Common myeloid progenitor, CD34-positive (primary cell): ENCODE measurements around the gene PDE8A.

Experiments
- CTCF ChIA-PET: fragments of 350-600 bp; sonication (Branson Sonifier 250); formaldehyde crosslinking; loops from one replicate; lab custom pipeline; 2021; ENCODE audit warnings: antibody characterized with exemption; lab: Charles Lee
- POLR2A ChIA-PET: fragments of 350-600 bp; sonication (Branson Sonifier 250); formaldehyde crosslinking; loops from one replicate; lab custom pipeline; 2021; ENCODE audit warnings: antibody characterized with exemption; lab: Charles Lee
- DNase-seq, 3 donors: peaks; one replicate each; pipeline versions ENCODE4 v3.0.0 to v3.0.0-alpha.2; 2013
- H3K27ac ChIP-seq, 2 experiments: 1 replicate in 1 of 2; 2 replicates in 1 of 2; pipeline ENCODE4 v1.7.0; 2013; ENCODE audit warnings: inconsistent platforms in 2 of 2, low read length in 2 of 2, mild to moderate bottlenecking in 2 of 2, low read depth in 1 of 2, moderate library complexity in 1 of 2; ENCODE audit not compliant: severe bottlenecking in 2 of 2, insufficient read depth in 1 of 2, poor library complexity in 1 of 2
- H3K27me3 ChIP-seq, 5 experiments: replicated peaks in 2 of 5; 1 replicate in 3 of 5; 2 replicates in 2 of 5; pipeline versions ENCODE4 v1.6.1 to v1.7.0; 2013; ENCODE audit warnings: low read length in 4 of 5, mild to moderate bottlenecking in 2 of 5, moderate library complexity in 2 of 5, inconsistent platforms in 1 of 5; ENCODE audit not compliant: insufficient read depth in 5 of 5, control insufficient read depth in 4 of 5
- H3K36me3 ChIP-seq, 4 experiments: 1 replicate in 2 of 4; 2 replicates in 2 of 4; pipeline versions ENCODE4 v1.6.1 to v1.7.0; 2013; ENCODE audit warnings: low read length in 3 of 4, control low read depth in 1 of 4, mild to moderate bottlenecking in 1 of 4; ENCODE audit not compliant: control insufficient read depth in 4 of 4, insufficient read depth in 4 of 4
- H3K4me1 ChIP-seq, 4 experiments: 1 replicate in 3 of 4; 2 replicates in 1 of 4; pipeline versions ENCODE4 v1.6.1 to v1.7.1; 2013; ENCODE audit warnings: low read length in 3 of 4, mild to moderate bottlenecking in 3 of 4, control low read depth in 1 of 4, inconsistent platforms in 1 of 4, moderate library complexity in 1 of 4; ENCODE audit not compliant: control insufficient read depth in 4 of 4, insufficient read depth in 4 of 4; ENCODE audit errors: control extremely low read depth in 1 of 4
- H3K4me3 ChIP-seq, 7 experiments: 1 replicate in 4 of 7; 2 replicates in 3 of 7; pipeline versions ENCODE4 v1.5.1 to v1.7.0; 2013; ENCODE audit warnings: mild to moderate bottlenecking in 7 of 7, low read length in 6 of 7, moderate library complexity in 6 of 7, inconsistent platforms in 2 of 7, low read depth in 2 of 7, control low read depth in 1 of 7; ENCODE audit not compliant: insufficient read depth in 4 of 7, control insufficient read depth in 1 of 7; ENCODE audit errors: extremely low read depth in 1 of 7
- H3K9me3 ChIP-seq, 5 experiments: 1 replicate in 4 of 5; 2 replicates in 1 of 5; pipeline versions ENCODE4 v1.6.1 to v1.7.1; 2013; ENCODE audit warnings: low read length in 4 of 5, mild to moderate bottlenecking in 2 of 5, inconsistent platforms in 1 of 5, low read depth in 1 of 5, moderate library complexity in 1 of 5; ENCODE audit not compliant: control insufficient read depth in 4 of 5, insufficient read depth in 2 of 5; ENCODE audit errors: control extremely low read depth in 1 of 5
- WGBS: methylation state at CpG from one replicate; pipeline ENCODE4 v1.1.5; 2013; ENCODE audit not compliant: insufficient coverage; 5-methylcytosine and 5-hydroxymethylcytosine counted together

PDE8A gene

DNA sequence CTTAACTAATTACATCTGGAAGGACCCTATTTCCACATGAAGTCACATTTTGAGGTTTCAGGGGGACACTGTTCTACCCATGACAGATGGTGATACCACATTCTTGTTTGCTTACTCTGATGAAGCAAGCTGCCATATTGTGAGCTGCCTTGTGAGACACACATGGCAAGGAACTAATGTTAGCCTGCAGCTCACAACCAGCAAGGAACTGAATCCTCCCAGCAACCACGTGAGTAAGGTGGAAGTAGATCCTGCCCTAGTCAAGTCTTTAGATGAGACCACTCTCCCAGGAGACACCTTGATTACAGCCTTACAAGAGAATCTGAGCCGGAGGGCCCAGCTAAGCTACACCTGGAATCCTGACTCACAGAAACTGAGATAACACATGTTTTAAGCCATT is 160.1 kb downstream of the PDE8A start:
- no peaks in the 10 kb centered on the region for H3K27me3 ChIP-seq
- H3K4me1 ChIP-seq, result no peaks in the 10 kb centered on the region
- no peak overlapping the region for H3K27ac ChIP-seq
- ChIA-PET POLR2A (no interaction called here), CTCF (interaction anchor here (1.1 kb wide), 1 partner anchor 9 kb away, joined by 3 read pairs; no protein-coding TSS in a partner anchor)
- DNase-seq, result no peak
- no peaks in the 10 kb centered on the region for H3K9me3 ChIP-seq
- H3K36me3 ChIP-seq, result peaks cover 4 to 13% (median 6%) of the 10 kb centered on the region in 4 experiments
- H3K4me3 ChIP-seq, result no peak overlapping the region
- no CpG with 5 or more reads among the region's 2 CpGs for WGBS

DNA sequence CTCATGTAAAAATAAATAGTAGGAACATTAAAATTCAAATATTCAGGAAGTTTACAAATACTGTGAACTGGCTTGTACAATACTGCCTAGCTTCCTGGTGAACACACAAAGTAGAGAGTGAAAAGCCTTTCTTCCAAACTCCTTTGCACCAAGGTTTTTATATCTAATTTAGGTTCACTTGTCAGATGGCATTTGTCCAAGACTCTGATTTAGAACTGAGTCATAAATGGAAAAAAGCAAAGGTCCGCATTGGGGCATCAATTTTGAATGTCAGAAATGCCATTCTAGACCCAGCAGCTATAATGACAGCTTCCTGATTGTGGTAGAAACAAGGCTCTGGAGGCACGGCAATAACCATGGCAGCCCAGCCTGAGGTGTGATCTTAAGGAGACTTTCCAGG is 160.7 kb downstream of the PDE8A start:
- 24% methylated on average over 2 of the region's 2 CpGs for WGBS
- H3K36me3 ChIP-seq, result peaks cover 4 to 11% (median 5%) of the 10 kb centered on the region in 4 experiments
- POLR2A ChIA-PET, result no interaction called here
- H3K4me1 ChIP-seq, result no peaks in the 10 kb centered on the region
- CTCF ChIA-PET, result no interaction called here
- no peaks in the 10 kb centered on the region for H3K9me3 ChIP-seq
- peak in 2 of 3 donors; percentile 3 to 7 for DNase-seq
- no peaks in the 10 kb centered on the region for H3K27me3 ChIP-seq
- H3K27ac ChIP-seq, result no peak overlapping the region
- no peak overlapping the region for H3K4me3 ChIP-seq

DNA sequence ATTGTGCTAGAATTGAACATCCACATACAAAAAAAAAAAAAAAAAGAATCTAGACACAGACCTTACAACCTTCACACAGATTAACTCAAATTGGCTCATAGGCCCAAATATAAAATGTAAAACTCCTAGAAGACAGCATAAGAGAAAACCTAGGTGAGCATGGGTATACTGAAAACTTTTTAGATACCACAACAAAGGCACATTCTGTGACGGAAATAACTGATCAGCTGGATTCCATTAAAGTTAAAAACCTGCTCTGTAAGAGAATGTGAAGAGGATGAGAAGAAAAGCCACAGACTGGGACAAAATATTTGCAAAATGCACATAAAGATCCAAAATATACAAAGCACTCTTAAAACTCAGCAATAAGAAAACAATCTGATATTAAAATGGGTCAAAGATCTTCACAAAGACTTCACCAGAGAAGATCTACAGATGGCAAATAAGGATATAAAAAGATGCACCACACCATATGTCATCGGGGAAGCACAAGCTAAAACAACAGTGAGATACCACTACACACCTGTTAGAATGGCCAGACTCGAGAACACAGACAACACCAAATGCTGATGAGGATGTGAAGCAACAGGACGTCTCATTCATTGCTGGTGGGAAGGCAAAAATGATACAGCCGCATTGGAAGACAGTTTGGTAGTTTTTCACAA is 167.9 kb downstream of the PDE8A start:
- no peak for DNase-seq
- ChIA-PET POLR2A (no interaction called here), CTCF (no interaction called here)
- Histone ChIP-seq H3K36me3 (no peaks in the 10 kb centered on the region), H3K27me3 (no peaks in the 10 kb centered on the region), H3K9me3 (peaks cover 0 to 3% (median 0%) of the 10 kb centered on the region in 5 experiments), H3K27ac (no peak overlapping the region), H3K4me1 (no peaks in the 10 kb centered on the region), H3K4me3 (no peak overlapping the region)
- no CpG with 5 or more reads among the region's 5 CpGs for WGBS

DNA sequence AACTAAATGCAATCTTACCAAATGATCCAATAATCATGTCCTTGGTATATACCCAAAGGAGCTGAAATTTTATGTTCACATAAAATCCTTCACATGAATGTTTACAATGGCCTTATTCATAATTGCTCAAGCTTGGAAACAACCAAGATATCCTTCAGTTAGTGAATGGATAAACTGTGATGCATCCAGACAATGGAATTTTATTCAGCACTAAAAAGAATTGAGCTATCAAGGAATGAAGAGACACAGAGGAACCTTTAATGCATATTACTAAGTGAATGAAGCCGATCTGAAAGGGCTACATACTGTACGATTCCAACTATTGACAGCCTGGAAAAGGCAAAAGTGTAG is 168.4 kb downstream of the PDE8A start:
- WGBS, result 90% methylated on average over 2 of the region's 2 CpGs
- CTCF ChIA-PET, result interaction anchor here (0.8 kb wide), 1 partner anchor 9 kb away, joined by 3 read pairs; no protein-coding TSS in a partner anchor
- POLR2A ChIA-PET, result no interaction called here

DNA sequence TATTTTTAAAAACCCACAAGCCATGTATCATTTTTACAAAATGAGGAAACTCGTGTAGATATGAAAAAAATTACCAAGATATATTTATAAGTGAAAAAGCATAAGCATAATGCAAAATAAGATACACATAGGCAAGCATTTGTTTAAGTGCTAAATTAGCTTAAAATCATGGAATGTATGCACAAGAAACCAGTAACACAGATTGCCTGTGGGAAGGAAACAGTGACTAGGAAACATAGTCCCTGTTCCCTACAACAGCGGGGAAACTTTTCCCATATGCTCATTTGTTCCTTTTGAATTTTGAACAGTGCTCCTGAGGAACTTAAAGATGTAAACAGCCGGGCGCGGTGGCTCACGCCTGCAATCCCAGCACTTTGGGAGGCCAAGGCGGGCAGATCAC is 169.5 kb downstream of the PDE8A start:
- 100% methylated on average over 5 of the region's 7 CpGs for WGBS
- Histone ChIP-seq H3K9me3 (peaks cover 0 to 3% (median 0%) of the 10 kb centered on the region in 5 experiments), H3K4me1 (no peaks in the 10 kb centered on the region), H3K27ac (no peak overlapping the region), H3K4me3 (no peak overlapping the region), H3K36me3 (no peaks in the 10 kb centered on the region), H3K27me3 (no peaks in the 10 kb centered on the region)
- DNase-seq, result peak in 1 of 3 donors; percentile 16
- CTCF ChIA-PET, result interaction anchor here (0.8 kb wide), 1 partner anchor 10 kb away, joined by 3 read pairs; no protein-coding TSS in a partner anchor
- POLR2A ChIA-PET, result no interaction called here

More for the DNA sequence above, 168.4 kb downstream of the PDE8A start:
- peaks cover 0 to 3% (median 0%) of the 10 kb centered on the region in 5 experiments for H3K9me3 ChIP-seq
- H3K4me3 ChIP-seq, result no peak overlapping the region
- H3K36me3 ChIP-seq, result no peaks in the 10 kb centered on the region
- H3K27me3 ChIP-seq, result no peaks in the 10 kb centered on the region
- H3K4me1 ChIP-seq, result no peaks in the 10 kb centered on the region
- no peak for DNase-seq
- H3K27ac ChIP-seq, result no peak overlapping the region

DNA sequence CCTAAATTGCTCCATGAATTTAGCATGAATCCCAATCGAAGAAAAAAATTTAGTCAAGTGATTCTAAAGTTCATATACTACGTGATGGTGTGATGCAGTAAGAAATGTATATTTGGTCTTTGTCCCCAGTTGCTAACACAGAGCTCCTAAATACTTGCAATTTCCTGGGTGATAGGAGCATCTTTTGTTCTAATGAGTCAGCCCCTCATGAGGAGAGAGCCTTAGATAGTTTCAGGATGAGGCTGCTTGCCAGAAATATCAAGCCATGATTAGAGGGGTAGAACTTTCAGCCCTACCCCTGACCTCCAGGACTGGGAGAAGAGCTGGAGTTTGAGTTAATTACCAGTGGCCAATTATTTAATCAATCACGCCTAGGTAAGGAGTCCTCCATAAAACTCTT is 170.2 kb downstream of the PDE8A start:
- CTCF ChIA-PET, result no interaction called here
- Histone ChIP-seq H3K4me1 (no peaks in the 10 kb centered on the region), H3K36me3 (no peaks in the 10 kb centered on the region), H3K27me3 (no peaks in the 10 kb centered on the region), H3K4me3 (no peak overlapping the region), H3K27ac (no peak overlapping the region), H3K9me3 (peaks cover 0 to 3% (median 0%) of the 10 kb centered on the region in 5 experiments)
- WGBS, result 100% methylated on average over 2 of the region's 3 CpGs
- POLR2A ChIA-PET, result no interaction called here
- DNase-seq, result no peak

DNA sequence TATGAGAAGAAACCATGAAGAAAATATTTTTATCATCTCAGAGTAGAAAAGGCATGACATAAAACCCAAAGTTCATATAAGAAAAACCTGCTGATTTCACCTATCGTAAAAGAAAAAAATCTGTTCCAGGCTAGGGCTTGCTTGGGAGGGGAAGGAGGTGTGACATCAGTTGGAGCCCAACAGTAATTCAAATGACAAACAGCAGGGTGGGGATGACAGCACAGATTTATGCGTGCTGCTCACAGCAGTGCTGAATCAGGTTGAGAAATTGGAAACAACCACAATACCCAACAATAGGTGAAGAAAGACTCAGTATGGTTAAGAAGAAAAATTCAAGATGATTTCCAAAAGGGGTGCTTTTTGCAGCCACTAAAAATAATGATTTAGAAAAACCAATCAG is 172.4 kb downstream of the PDE8A start:
- H3K27ac ChIP-seq, result no peak overlapping the region
- CTCF ChIA-PET, result no interaction called here
- POLR2A ChIA-PET, result no interaction called here

More for the DNA sequence above, 172.4 kb downstream of the PDE8A start:
- no CpG with 5 or more reads among the region's 2 CpGs for WGBS
- Histone ChIP-seq H3K4me3 (no peak overlapping the region), H3K4me1 (no peaks in the 10 kb centered on the region), H3K9me3 (peaks cover 0 to 3% (median 0%) of the 10 kb centered on the region in 5 experiments), H3K27me3 (no peaks in the 10 kb centered on the region), H3K36me3 (no peaks in the 10 kb centered on the region)
- DNase-seq, result peak in 2 of 3 donors; percentile 41 to 53
